ENCODE data around the gene COX19.
A peak's percentile ranks its signal among the peaks of the same experiment; 100 is the strongest.
"Not testable (repeated sequence)": the region's sequence is repeated elsewhere in the genome, so short reads cannot be mapped to it uniquely, and the experiment has no call there.

The COX19 gene

GRCh38 chr7:943793-944192 lies 31.6 kb downstream of the COX19 start:
- DNase-seq, result not testable (repeated sequence)

GRCh38 chr7:940599-941408 lies 34.5 kb downstream of the COX19 start:
- DNase-seq, result no peak

- no peak for DNase-seq
Observed at GRCh38 chr7:939843-940242, 35.5 kb downstream of the COX19 start.

GRCh38 chr7:938546-939185 lies 36.7 kb downstream of the COX19 start:
- DNase-seq, result no peak

- DNase-seq, result no peak
Observed at GRCh38 chr7:937856-938484, 37.4 kb downstream of the COX19 start.

GRCh38 chr7:936386-937054 lies 38.8 kb downstream of the COX19 start:
- peak; percentile 25 for DNase-seq

- DNase-seq, result no peak
Observed at GRCh38 chr7:935874-936385, 39.4 kb downstream of the COX19 start.

- no peak for DNase-seq
Observed at GRCh38 chr7:935164-935873, 40.0 kb downstream of the COX19 start.

GRCh38 chr7:934469-935163 lies 40.7 kb downstream of the COX19 start:
- no peak for DNase-seq

GRCh38 chr7:932651-932975 lies 42.7 kb downstream of the COX19 start:
- no peak for DNase-seq

- DNase-seq, result no peak
Observed at GRCh38 chr7:931871-932650, 43.3 kb downstream of the COX19 start.

GRCh38 chr7:930975-931758 lies 44.2 kb downstream of the COX19 start:
- no peak for DNase-seq

GRCh38 chr7:929311-929711 lies 46.0 kb downstream of the COX19 start:
- no peak for DNase-seq

- DNase-seq, result no peak
Observed at GRCh38 chr7:927031-927671, 48.2 kb downstream of the COX19 start.

GRCh38 chr7:926061-927030 lies 49.0 kb downstream of the COX19 start:
- no peak for DNase-seq

GRCh38 chr7:925601-926000 lies 49.7 kb downstream of the COX19 start:
- DNase-seq, result no peak

GRCh38 chr7:924541-925231 lies 50.7 kb downstream of the COX19 start:
- DNase-seq, result no peak

- DNase-seq, result not testable (repeated sequence)
Observed at GRCh38 chr7:924042-924441, 51.3 kb downstream of the COX19 start.

Measured in fibroblast of skin of scalp (primary cell).